ENCODE data around the gene DHX15.
"Not testable (repeated sequence)": the region's sequence is repeated elsewhere in the genome, so short reads cannot be mapped to it uniquely, and the experiment has no call there.

DHX15 gene

DNA sequence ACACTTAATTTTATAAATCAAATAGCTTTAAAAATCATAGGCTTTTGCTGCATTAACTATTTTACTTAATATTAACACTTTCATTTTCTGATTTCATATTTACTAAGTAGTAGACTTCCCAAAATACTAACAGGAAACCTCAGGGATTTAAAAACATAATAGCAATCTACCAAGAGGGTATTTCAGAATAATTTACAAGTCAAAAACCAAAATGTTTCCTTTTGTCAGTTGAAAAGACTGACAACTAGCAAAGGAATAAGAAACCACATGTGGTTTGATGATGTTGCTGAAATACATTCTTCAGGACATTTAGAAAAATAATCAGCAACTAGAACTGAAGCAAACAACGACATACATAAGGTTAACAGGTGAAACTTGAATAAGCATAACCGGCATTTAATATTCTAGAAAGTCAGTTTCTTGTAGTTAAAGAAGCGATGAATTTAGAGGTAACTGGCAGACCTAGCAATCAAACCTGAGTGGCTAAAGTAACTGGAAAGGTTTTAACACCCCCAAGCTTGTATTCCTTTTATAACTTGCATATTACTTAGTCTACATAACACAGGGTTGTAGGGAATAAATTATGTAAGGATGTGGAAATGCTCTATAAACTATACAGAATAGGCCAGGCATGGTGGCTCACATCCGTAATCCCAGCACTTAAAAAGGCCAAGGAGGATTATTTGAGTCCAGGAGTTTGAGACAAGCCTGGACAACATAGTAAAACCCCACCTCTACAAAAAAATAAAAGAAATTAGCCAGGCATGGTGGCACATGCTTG is 40.0 kb downstream of the DHX15 start:
- ATAC-seq = no peak

DNA sequence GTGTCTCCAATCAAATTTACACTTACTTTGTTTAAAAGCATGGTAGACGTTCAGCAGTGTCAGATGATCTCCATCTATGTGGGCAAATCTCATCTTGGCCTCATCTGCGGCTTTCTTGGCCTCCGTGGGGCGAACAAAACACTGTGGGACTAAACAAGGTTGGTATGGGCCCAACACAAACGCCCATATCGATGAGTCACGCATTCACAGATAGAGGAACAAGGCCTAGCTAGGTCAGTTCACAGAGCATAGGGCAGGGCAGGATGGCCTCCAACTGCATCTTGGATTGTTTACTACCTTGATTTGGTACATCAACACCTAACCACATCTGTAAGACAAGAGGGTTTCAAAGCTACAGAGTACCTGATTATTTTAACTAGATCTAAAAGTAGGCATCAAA is 47.3 kb downstream of the DHX15 start:
- no peak for ATAC-seq

DNA sequence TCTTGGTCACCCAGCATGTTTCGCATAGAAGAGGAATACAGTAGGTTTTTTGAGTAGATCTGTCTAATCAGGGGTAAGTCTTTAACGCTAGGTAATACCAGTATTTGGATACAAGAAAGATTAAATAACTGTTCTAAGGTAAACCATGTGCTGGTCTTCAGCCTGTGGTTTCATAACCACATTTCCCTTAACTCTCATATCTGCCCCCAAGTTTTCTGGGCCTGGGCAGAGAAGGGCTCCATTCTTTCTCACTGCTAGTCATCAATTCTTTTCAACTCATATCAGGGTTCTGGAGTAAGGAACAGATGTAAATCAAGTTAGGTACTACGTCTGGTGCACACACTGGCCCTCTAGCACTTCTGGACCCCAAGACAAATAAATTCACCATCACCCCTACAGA is 49.0 kb downstream of the DHX15 start:
- no peak for ATAC-seq

DNA sequence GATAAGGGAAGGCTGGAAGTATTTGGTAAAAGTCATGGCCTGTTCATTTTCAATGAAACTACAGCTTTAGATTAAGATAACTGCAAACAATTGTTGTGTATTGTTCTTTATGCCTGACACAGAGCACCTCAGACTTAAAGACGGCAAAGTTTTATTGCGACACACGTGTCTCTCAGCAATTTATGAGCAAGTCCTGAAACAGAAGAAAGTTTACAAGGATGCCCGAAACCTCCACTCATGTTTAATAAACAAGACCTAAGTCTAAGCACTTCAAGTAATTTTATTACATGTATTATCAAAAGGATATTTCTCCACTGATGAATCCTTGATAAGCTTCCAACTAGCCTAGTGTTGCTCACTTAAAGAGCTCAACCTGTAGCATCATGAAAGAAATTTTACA is 51.0 kb downstream of the DHX15 start:
- ATAC-seq = no peak

DNA sequence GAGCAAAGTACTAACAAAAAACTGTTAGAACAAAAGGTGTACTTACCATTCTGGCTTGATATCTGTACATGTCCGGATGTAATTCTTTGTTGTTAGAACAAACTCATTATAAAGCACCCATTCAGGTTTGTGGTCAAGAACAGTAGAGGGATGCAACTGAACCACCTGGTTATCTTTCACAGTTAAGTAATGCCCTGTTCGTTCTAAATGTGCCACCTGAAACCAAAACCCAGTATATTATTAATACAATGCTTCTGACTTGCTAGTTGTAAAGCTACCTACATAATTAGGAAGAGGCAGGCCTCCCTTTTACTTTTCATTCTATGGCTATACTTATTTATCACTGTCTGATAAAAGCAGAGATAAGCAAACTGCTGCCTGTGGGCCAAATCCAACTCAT is 54.8 kb downstream of the DHX15 start:
- ATAC-seq = no peak

DNA sequence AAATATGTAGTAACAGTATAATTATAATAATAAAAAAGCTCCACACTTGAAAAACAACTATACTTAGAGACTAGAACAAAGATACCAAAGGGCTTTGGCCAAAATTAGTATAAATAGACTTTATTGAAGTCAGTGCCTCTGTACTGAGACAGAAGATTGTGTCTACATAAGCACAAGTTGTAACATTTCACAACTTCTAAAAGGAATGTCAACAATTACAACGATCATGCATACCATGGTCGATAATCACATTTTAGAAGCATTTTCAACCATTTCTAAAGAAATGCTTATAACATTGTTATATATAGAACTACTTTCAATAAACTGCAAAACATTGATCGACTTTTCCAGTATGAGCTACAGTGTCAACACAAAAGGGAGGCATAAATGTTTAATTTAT is 57.0 kb downstream of the DHX15 start:
- ATAC-seq = no peak

DNA sequence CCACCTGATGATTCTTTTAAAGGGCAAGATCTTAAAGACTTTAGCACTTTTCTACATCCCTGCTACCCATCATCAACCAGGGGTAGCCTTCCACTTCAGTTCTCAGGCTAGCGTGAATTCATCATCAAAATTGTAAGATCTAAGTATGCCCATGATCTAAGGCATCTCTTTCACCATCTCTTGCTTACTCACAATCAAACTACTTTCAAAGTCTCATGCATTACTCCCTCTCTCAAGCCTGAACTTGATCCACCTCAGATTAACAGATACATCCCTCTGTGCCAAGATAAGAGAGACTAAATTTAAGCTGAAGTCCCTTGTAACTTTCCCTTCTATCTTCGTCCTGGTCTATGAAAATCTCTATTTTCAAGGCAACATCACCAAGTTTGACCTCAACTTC is 62.8 kb downstream of the DHX15 start:
- ATAC-seq = no peak

DNA sequence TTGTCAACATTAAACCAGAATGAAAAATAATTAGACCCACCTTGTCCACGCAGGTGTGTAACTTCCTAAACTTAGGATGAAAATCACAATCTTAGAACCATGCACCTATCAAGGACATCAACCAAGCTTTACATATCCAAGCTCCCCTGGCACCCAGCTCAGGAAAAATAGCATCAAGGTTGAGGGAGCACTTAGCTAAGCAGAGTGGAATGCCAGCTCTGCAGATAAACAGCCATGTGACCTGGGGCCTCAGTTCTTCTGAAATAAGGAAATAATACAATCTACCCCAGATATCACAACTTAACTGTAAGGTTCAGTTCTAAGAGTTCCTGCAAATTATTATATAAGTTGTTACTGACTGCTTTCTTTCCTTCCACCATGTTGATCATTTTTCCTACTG is 64.7 kb downstream of the DHX15 start:
- no peak for ATAC-seq

DNA sequence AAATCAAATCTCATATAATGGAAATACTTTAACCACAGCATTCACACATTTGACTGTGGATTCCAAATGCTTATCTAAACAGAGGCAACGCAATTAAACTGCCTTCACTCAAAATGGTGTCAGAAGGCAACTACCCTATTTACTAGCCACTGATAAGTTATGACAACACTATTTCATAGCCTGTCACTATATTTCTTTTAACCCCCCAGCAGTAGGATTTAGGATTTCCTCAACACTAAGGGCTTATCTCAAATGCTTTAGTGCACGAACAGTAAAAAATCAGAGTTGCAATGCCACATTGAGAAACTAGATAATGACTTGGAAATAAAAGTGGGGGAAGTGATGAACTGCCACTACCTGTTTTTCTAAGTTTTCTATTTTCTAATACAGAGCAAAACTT is 66.7 kb downstream of the DHX15 start:
- ATAC-seq = no peak

DNA sequence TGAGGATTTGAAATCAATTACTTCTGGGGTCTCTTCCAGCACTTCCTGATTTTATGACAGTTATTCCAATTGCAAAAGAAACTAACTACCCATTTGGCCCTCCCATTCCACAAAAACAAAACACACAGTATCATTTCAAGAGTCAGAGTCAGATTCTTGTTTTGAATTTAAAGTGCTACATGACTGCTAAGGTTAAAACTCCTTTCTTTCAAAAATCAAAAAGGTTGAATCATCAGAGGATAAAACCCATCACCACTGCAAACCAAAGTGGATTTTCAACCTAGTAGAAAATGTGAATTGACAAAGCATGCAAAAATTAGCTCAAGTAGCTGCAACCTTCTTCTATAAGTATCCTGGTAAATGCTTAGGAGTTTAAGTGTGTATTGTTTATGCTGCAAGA is 67.4 kb downstream of the DHX15 start:
- ATAC-seq = no peak

DNA sequence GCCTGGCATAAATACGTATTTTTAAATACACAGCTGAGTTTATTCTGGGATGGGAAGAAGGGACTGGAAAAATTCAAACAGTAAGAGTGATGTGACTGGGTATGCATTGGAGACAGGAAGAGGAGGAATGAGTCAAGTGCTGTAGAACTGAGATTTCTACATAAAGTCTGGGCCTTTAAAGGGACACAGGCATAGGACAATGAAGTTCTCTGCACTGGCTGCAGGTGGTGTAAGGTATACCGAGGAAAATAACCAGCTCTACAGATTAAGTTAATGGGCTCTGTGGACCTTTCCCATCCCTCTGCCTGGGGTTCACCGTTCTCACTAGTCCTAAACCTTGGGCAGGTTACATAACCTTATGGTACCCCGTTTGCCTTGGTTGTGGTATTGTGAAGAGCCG is 68.7 kb downstream of the DHX15 start:
- no peak for ATAC-seq

DNA sequence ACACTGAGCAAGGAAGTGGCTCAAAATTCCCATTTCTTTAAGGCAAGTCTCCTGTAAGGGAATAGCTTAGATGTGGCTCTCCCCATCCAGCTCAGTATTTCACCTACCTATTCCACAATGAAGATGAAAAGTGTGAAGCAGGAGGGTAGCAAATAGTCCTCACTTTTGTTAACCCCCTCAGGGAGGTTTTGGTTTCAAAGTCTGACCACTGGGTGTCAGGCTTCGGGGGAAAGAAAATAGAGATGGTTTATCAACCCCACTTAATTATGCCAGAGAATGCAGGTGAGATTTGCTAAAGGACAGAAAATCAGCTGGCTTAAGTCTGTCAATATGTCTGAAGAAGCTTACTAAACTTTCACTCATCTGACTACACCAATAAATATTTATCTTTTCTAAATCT is 69.5 kb downstream of the DHX15 start:
- ATAC-seq = peak in 1 of 2 donors; percentile 10

DNA sequence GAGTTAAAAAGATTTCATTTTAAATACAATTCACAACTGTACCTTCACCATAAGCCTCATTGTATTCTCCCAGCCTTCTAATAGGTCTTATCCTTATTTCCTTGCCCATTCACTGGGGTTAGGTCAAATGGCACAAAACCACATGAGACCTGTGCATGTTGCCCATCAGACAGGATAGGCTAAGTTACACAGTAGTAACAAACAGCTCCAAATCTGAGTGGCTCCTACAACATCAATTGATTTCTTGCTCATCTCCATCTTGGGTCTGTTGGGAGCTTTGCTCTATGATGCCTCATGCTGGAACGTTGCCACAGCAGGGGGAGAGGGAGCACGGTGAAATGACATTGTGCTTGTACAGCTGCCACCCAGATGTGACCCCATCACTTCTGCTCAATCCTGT is 70.6 kb downstream of the DHX15 start:
- no peak for ATAC-seq

DNA sequence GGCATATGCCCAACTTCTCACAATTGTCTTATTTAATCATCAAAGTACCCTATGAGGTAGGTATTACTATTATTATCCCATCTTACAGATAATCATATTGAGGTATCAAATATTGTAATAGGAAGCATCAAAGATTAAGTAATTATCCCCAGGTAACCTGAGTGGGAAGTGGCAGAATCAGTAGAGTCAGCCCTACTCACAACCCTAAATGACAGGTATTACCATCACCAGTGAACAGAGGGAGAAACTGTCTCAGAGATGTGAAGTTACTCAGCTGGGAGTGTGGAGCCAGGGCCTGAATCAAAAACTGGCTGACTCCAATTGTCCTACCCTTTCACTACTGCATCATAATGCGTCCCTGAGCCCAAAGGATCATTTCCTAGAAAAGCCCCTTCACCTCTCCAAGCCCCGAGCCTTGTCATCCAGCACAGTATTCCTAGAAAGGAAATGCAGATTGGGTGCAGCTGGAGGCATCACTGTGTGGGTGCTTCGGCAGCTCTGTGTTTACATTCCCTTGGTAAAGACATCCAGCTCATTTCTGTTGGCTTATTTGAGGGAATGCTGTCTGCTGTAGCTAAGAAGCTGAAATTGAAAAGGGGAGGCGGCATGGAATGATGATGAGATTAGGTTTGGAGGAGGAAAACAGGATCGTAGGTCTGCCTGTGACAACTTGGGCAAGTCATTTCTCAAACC is 72.8 kb downstream of the DHX15 start:
- no peak for ATAC-seq

DNA sequence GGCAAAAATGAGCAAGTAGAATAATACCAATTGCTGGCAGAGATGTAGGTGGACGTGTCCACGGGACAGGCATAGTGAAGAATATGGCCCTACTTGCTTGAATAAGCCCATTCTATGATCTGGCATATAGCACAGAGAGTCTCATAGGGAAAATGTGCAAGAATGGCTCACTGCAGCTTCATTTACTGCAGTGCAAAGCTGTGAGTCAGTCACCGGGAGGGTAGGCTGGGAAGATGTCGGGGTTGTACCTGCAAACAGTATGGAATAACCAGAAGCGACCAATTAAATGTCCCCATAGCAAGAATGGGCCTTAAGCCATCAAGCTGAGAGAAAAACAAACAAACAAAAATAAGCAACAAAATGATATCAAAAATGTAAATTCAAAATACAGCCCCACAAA is 74.3 kb downstream of the DHX15 start:
- no peak for ATAC-seq

DNA sequence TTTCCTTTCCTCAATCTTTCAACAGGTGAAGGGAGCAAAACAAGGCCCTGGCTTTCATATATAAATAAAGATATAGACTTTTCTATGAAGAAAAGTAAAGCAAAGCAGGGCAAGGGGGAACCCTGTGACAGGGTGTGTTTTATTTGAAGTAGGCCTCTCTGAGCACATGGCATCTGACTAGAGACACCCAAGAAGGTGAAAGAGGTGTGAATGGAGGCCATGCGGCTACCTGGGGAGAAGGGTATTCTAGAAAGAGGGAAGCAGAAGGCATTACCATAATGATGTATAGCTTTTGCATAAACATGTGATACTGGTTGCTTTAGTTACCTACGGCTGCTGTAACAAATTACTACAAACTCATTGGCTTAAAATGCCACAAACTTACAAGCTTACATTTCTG is 75.8 kb downstream of the DHX15 start:
- ATAC-seq = no peak

DNA sequence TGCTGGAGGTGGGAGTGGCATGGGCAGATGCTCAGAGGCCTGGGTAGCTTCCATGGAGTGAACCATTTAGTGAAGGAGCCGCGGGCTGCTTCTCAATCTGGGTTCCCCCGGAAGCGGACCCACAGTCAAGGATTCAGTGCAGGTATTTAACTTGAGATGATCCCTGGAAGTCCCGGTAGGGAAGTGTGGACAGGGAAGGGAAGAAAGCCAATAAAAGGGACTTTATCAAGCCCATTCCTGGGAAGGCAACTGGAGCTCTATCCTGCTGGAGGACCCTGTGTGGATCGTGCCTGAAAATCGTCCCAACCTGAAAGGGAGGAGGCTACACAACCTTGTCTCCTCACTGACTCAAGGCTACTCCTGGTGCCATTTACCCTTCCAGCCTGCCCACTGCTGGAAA is 76.9 kb downstream of the DHX15 start:
- peak in 1 of 2 donors; percentile 20 for ATAC-seq

DNA sequence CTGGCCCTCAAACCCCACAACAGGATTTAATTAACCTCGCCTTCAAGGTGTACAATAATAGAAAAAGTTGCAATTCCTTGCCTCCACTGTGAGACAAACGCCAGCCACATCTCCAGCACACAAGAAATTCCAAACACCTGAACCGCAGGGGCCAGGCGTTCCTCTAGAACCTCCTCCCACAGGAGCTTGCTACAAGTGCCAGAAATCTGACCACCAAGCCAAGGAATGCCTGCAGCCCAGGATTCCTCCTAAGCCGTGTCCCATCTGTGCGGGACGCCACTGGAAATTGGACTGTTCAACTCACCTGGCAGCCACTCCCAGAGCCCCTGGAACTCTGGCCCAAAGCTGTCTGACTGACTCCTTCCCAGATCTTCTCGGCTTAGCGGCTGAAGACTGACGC is 81.3 kb downstream of the DHX15 start:
- ATAC-seq = not testable (repeated sequence)

DNA sequence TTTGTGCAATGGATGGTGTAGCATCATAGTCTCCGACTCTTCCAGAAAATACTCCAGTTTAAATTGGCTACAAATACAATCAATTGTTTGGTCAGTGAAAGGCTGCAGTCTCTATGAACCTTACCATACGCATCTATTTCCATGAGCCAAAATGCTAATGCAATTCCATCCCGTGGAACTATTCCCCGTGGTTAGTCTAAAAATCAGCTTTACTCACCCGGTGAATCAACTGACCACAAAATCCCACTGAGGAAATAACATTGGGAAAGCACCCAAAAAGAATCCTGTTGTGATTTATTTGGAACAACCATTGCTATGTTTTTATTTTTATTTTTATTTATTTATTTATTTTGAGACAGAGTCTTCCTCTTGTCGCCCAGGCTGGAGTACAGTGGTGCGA is 87.1 kb downstream of the DHX15 start:
- ATAC-seq = no peak

DNA sequence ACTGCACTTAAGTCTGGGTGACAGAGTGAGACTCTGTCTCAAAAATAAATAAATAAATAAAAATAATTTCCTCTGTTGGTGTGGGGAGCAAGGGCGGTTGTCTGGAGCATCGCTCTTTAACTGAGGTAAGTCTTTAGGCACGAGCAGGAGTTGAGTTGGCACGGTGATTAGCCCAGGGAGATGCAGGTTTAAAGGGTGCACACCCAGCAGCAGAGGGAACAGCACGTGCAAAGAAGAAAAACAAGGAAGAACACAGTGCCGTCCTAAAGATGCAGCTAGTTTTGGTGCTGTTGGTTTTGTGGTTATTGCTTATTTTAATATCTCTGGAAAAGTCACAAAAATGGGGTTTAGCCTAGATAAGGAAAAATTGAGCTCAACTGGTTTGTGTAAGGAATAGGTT is 87.8 kb downstream of the DHX15 start:
- no peak for ATAC-seq

DNA sequence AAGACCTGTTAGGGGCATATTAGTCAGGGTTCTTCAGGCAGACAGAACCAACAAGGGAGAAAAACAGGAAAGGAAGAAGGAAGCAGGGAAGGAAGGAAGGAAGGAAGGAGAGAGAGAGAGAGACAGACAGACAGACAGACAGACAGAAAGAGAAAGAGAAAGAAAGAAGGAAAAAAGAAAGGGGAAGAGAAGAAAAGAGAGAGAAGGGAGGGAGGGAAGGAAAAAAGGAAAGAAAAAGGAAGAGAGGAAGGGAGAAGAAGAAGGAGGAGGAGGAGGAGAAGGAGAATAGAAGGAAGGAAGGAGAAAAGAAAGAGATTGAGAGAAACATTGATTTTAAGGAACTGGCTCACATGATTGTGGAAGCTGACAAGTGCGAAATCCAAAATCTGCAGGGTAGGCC is 89.0 kb downstream of the DHX15 start:
- ATAC-seq = no peak

DNA sequence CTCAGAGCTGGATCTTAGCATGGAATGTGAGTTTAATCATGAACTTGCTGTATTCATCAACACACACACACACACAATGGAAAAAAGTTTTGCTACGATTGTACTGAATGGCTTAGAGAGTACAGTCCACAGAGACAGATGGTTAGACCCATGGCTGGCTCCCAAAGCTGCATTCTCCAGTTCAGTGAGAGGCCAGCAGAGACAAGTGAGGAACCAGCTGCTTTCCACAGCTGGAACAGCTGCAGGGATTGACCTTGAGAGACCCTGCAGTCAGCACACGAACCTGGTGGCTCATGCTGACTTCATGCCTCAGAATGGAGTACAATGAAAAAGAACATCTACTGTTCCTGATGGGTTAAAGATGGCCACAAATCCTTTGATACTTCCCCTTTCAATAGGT is 94.5 kb downstream of the DHX15 start:
- no peak for ATAC-seq

DNA sequence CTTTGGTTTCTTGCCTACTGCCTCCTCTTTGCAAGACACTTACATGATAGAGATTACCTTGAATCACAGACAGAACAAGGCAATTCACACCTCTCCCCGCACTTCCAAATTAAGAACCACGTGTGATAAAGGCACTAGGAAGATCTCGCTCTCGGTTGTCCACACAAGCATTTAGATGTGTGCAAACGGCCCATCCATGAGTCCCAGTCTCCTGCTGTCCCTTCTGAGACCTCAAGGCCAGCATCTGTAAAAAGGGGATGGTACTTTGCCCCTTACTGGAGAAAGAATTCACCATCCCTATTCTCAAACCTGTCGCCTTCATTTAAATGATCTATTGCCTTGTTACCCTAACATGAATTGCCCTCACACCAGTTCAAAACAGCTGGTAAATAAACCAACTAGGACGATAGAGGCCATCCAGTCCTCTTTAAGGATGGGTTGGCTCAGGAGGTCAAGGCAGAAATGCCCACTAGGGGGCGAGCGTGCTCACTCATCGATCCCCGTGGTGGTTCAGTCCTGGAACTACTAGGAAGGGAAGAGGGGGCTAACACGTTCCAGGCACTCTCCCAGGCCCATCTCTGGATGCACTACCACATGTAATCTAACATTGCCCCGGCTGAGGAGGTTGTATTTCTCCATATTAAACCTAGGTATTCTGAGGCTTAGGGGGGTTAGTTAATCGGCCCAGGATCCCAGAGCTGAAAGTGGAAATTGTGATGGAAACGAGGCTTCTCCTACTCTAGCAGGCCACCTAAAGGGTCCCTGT is 95.8 kb downstream of the DHX15 start:
- peak; percentile 43 to 67 for ATAC-seq

DNA sequence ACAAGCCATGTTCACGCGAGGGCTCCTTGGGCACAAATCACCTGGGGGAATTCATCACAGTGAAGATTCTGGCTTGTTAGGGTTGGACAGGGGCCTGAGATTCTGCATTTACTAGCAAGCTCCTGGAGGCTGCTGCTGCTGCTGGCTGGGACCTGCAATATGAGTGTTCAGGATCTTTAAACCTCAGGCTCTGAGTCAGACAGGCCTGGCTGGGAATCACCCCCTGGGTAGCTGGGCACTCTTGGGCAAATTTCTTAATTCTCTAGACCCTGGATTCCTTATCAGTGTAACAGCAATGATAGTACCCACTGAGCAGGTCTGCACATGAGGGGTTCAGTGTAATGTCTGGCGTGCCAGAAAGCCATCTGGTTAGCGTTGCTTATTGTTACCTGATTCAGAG is 101.5 kb downstream of the DHX15 start:
- ATAC-seq = no peak
